HEK293T (cell line): ENCODE results near the gene NUDT16L1.

Experiments
- CTCF ChIA-PET: fragments of 350-600 bp; formaldehyde crosslinking; extraction: SDS; loops from one replicate; lab custom pipeline; 2021; ENCODE audit warnings: antibody characterized with exemption, inconsistent platforms; lab: Yijun Ruan, JAX
- POLR2A ChIA-PET: fragments of 350-600 bp; formaldehyde crosslinking; extraction: SDS; loops from one replicate; lab custom pipeline; 2020; ENCODE audit warnings: antibody characterized with exemption, inconsistent platforms; lab: Yijun Ruan, JAX
- DNase-seq: peaks from one replicate; pipeline ENCODE4 v3.0.0; 2012; ENCODE audit warnings: mixed read lengths; ENCODE audit errors: extremely low spot score
- ARNT ChIP-seq: fragments of 450-650 bp; IDR thresholded peaks from 2 replicates; pipeline ENCODE4 v1.6.1; 2017; ENCODE audit warnings: mild to moderate bottlenecking
- BHLHE40 ChIP-seq: fragments of 450-650 bp; IDR thresholded peaks from 2 replicates; pipeline ENCODE4 v1.6.1; 2016; ENCODE audit warnings: mild to moderate bottlenecking, moderate library complexity, borderline replicate concordance
- CTBP1 ChIP-seq: fragments of 450-650 bp; IDR thresholded peaks from 2 replicates; pipeline ENCODE4 v1.6.1; 2016; ENCODE audit warnings: borderline replicate concordance
- ELF4 ChIP-seq: fragments of 450-650 bp; IDR thresholded peaks from 2 replicates; pipeline ENCODE4 v1.6.1; 2017; ENCODE audit warnings: antibody characterized with exemption
- FOXA1 ChIP-seq: fragments of 450-650 bp; IDR thresholded peaks from 2 replicates; pipeline ENCODE4 v1.6.1; 2016; ENCODE audit warnings: mild to moderate bottlenecking
- FOXK2 ChIP-seq: fragments of 450-650 bp; IDR thresholded peaks from 2 replicates; pipeline ENCODE4 v1.6.1; 2016; ENCODE audit warnings: mild to moderate bottlenecking
- FOXM1 ChIP-seq: fragments of 450-650 bp; IDR thresholded peaks from 2 replicates; pipeline ENCODE4 v1.6.1; 2017; ENCODE audit warnings: mild to moderate bottlenecking, borderline replicate concordance
- HDGF ChIP-seq: fragments of 450-650 bp; IDR thresholded peaks from 2 replicates; pipeline ENCODE4 v1.6.1; 2017; ENCODE audit warnings: antibody characterized with exemption, borderline replicate concordance
- L3MBTL2 ChIP-seq: fragments of 450-650 bp; conservative IDR thresholded peaks from 2 replicates; pipeline ENCODE4 v1.6.1; 2016; ENCODE audit warnings: mild to moderate bottlenecking
- LEF1 ChIP-seq: fragments of 450-650 bp; IDR thresholded peaks from 2 replicates; pipeline ENCODE4 v1.6.1; 2017; ENCODE audit warnings: mild to moderate bottlenecking, borderline replicate concordance
- NFRKB ChIP-seq: fragments of 450-650 bp; IDR thresholded peaks from 2 replicates; pipeline ENCODE4 v1.6.1; 2016; ENCODE audit warnings: mild to moderate bottlenecking, moderate library complexity
- SP1 ChIP-seq: fragments of 450-650 bp; IDR thresholded peaks from 2 replicates; pipeline ENCODE4 v1.6.1; 2017
- SUZ12 ChIP-seq: fragments of 450-650 bp; IDR thresholded peaks from 2 replicates; pipeline ENCODE4 v1.6.1; 2016; ENCODE audit warnings: mild to moderate bottlenecking
- TARDBP ChIP-seq: fragments of 450-650 bp; IDR thresholded peaks from 2 replicates; pipeline ENCODE4 v1.6.1; 2016
- ZNF384 ChIP-seq: fragments of 450-650 bp; IDR thresholded peaks from 2 replicates; pipeline ENCODE4 v1.6.1; 2016
- TF ChIP-seq, protein P1 (sequence below): fragments of 450-650 bp; IDR thresholded peaks from 2 replicates; pipeline ENCODE4 v1.6.1; 2016

Gene NUDT16L1

DNA sequence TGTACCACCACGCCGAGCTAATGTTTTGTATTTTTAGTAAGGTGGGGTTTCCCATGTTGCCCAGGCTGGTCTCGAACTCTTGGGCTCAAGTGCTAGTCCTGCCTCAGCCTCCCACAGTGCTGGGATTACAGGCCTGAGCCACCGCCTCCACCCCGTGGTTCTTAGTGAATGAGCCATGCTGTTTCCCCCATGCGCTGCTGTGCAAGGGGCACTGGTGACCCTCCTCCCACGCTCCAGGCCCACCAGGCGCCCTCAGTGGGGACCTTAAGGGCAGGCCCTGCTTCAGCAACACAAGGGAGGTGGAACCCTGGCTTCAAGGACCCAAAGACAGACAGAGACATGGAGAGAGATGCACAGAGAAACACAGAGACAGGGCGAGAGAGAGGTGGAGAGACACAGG is 15.4 kb upstream of the NUDT16L1 start:
- ChIA-PET POLR2A (interaction anchor here (1.1 kb wide), 1 partner anchor 17 kb away, joined by 3 read pairs; no protein-coding TSS in a partner anchor), CTCF (no interaction called here)
- no peak for DNase-seq
- TF ChIP-seq NFRKB (no peak), FOXA1 (no peak), ELF4 (no peak)

- TF ChIP-seq LEF1 (no peak), CTBP1 (no peak), FOXK2 (no peak), L3MBTL2 (no peak), BHLHE40 (no peak), TARDBP (no peak), ARNT (no peak), FOXM1 (no peak), NFRKB (no peak), FOXA1 (no peak), HDGF (no peak), ZNF384 (no peak), ELF4 (no peak), SUZ12 (no peak), SP1 (no peak)
- TF ChIP-seq, protein P1, sequence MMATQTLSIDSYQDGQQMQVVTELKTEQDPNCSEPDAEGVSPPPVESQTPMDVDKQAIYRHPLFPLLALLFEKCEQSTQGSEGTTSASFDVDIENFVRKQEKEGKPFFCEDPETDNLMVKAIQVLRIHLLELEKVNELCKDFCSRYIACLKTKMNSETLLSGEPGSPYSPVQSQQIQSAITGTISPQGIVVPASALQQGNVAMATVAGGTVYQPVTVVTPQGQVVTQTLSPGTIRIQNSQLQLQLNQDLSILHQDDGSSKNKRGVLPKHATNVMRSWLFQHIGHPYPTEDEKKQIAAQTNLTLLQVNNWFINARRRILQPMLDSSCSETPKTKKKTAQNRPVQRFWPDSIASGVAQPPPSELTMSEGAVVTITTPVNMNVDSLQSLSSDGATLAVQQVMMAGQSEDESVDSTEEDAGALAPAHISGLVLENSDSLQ, result no peak
- POLR2A ChIA-PET, result no interaction called here
- DNase-seq, result no peak
- CTCF ChIA-PET, result no interaction called here
Measured at GRCh38 chr16:4678596-4678995, 14.8 kb upstream of the NUDT16L1 start.

- DNase-seq, result no peak
- POLR2A ChIA-PET, result no interaction called here
- TF ChIP-seq FOXK2 (no peak), SP1 (no peak), SUZ12 (no peak), ZNF384 (no peak), HDGF (no peak), L3MBTL2 (no peak), CTBP1 (no peak), FOXA1 (no peak), LEF1 (no peak), NFRKB (no peak), ARNT (no peak), FOXM1 (no peak), ELF4 (no peak), TARDBP (no peak), BHLHE40 (no peak)
- TF ChIP-seq, protein P1, result no peak
- CTCF ChIA-PET, result no interaction called here
Measured at GRCh38 chr16:4679156-4679849, 14.1 kb upstream of the NUDT16L1 start.

DNA sequence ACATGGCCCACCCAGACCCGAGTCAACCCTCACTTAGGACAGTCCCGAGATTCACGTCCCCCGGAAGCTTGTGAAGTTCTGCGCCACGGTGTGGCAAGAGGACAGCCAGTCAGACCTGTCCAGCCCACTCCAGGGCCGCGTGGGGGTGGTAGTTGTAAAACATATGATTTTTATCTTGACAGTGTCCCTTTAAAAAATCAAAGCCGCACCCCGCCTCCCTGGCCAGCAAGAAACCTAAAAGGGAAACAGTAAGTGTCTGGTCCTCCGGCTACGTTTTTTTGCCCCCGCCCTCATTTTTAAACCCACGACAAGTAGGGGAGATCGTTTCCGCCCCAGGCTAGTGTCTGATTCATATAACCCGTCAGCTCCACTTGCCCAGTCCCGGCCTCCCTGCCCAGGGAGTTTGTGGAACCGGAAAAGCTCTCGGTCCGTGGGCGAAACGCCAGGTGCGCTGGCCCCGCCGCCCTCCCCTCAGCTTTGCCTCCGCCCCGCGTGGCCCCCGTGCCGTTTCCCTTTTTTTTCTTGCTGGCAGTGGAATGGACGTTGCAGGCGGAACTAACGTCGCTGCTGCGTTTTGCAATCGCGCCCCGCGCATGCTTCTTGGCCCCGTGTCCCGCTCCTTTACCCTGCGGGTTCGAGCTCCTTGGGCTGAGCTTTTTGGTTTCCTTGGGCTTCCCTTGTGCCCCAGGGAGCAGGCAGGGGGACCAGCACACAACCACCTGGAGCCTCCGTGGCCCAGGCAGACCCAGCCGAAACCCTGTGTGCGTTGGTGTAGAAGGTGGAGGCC is 13.3 kb upstream of the NUDT16L1 start:
- POLR2A ChIA-PET, result interaction anchor here (0.7 kb wide), 1 partner anchor 161 kb away, joined by 3 read pairs; no protein-coding TSS in a partner anchor
- no peak for DNase-seq

GRCh38 chr16:4680673-4681470 is 12.5 kb upstream of the NUDT16L1 start:
- TF ChIP-seq ZNF384 (no peak), HDGF (no peak)
- no peak for DNase-seq
- CTCF ChIA-PET, result interaction anchor here (0.6 kb wide), 1 partner anchor 29 kb away, joined by 3 read pairs; no protein-coding TSS in a partner anchor
- POLR2A ChIA-PET, result interaction anchor here (0.7 kb wide), 1 partner anchor 162 kb away, joined by 3 read pairs; no protein-coding TSS in a partner anchor

More for the DNA sequence above, 13.3 kb upstream of the NUDT16L1 start:
- TF ChIP-seq L3MBTL2, result no peak
- CTCF ChIA-PET, result no interaction called here

DNA sequence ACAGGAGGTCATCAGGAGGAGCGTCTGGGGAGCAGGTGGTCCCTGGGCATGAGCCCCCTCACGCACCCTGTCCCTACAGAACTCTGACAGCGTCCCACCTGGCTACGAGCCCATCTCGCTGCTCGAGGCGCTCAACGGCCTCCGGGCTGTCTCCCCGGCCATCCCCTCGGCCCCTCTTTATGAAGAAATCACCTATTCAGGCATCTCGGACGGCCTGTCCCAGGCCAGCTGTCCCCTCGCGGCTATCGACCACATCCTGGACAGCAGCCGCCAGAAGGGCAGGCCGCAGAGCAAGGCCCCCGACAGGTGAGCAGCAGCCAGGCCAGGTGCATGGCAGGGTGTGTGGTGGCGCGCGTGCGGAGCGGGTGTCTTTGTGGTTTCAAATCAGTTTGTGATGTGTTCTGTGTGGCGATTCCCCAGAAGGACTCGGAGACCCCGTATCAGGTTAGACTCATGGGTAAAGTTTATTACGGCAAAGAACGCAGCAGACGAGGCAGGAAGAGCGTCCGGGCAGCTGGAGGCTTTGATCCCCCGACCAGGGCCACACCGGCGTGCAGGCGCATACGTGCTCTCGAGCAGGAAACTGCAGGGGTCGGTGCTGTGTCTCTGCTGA is 11.8 kb upstream of the NUDT16L1 start:
- POLR2A ChIA-PET, result no interaction called here
- no peak for DNase-seq

More for the DNA sequence above, 11.8 kb upstream of the NUDT16L1 start:
- no peak for TF ChIP-seq BHLHE40
- no peak for TF ChIP-seq NFRKB
- TF ChIP-seq SUZ12, result no peak
- no peak for TF ChIP-seq ZNF384
- TF ChIP-seq ELF4, result no peak
- no peak for TF ChIP-seq FOXK2
- TF ChIP-seq CTBP1, result no peak
- no peak for TF ChIP-seq FOXA1
- no peak for TF ChIP-seq SP1
- TF ChIP-seq TARDBP, result no peak
- TF ChIP-seq HDGF, result no peak
- TF ChIP-seq LEF1, result no peak
- no peak for TF ChIP-seq L3MBTL2
- TF ChIP-seq ARNT, result no peak
- no peak for TF ChIP-seq FOXM1
- TF ChIP-seq, protein P1, result no peak
- CTCF ChIA-PET, result interaction anchor here (0.6 kb wide), 1 partner anchor 29 kb away, joined by 3 read pairs; no protein-coding TSS in a partner anchor
